ENCODE results near the gene CCDC102B. TPM values are rescaled to one million over a fixed set of nuclear protein-coding genes. Genes with fewer than 3 reads are reported as not detected.

CCDC102B gene
- total and polyA plus RNA-seq, 2 experiments from 2014 or later = 1.3 to 2.1 TPM

DNA sequence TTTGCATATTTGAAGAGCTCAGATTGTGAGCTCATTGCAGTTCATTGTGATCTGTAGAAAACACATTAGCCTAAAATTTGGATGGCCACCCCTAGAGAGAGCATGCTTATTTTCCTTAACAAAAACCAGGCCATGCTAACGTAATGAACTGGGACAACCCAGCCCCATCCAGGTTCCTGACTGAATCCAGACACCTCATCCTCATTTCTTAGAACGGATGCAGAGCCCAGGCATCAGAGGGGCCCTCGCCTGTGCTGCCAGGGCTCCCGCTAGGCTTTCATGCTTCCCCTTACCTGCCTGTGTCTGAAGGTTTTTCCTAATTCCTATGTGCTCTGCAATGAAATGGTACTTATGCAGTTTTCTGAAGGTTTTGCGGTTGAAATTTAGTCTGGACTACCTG is 171.1 kb downstream of the CCDC102B start:
- no peaks in the 10 kb centered on the region for H3K36me3 ChIP-seq (ENCODE audit: insufficient read depth)
- no peaks in the 10 kb centered on the region for H3F3A ChIP-seq (replicated peaks; ENCODE audit: low read depth)
- H3K27ac ChIP-seq (ENCODE audit: low read depth) = no peak overlapping the region
- Mint-ChIP-seq H3K4me1 (peaks cover 11% of the 10 kb centered on the region; the same call in 2 of the 3 replicates), H3K27ac (no peak overlapping the region), H3K36me3 (ENCODE audit: low read depth) (no peaks in the 10 kb centered on the region), H3K27me3 (ENCODE audit: insufficient read depth, low read depth, poor library complexity) (no peaks in the 10 kb centered on the region), H3K4me3 (no peak overlapping the region), H3K9me3 (no peaks in the 10 kb centered on the region)
- no peak overlapping the region for H3K4me2 ChIP-seq
- no peaks in the 10 kb centered on the region for H3K79me2 ChIP-seq (replicated peaks; ENCODE audit: insufficient read depth)
- H3K4me3 ChIP-seq = no peak overlapping the region
- ATAC-seq (peak; percentile 74), DNase-seq (ENCODE audit: low spot score) (peak; percentile 33)
- peaks cover 10% of the 10 kb centered on the region; the same call in 1 of the 2 replicates for H3K4me1 ChIP-seq (ENCODE audit: insufficient read depth)
- TF ChIP-seq ZNF331 (CRISPR knock-in tag; IDR thresholded peaks at IDR 0.05; ENCODE audit: low read depth) (no peak), REST (IDR thresholded peaks at IDR 0.05; ENCODE audit: unreplicated experiment) (no peak), JUNB (IDR thresholded peaks at IDR 0.05; ENCODE audit: unreplicated experiment) (no peak), ZNF114 (CRISPR knock-in tag; IDR thresholded peaks at IDR 0.05) (no peak), NANOG (IDR thresholded peaks at IDR 0.05; ENCODE audit: borderline replicate concordance) (no peak), CTCF (conservative IDR thresholded peaks at IDR 0.05; ENCODE audit: low read depth in 2 of 2) (no peak), ETS1 (IDR thresholded peaks at IDR 0.05) (no peak), EZH2phosphoT487 (IDR thresholded peaks at IDR 0.05; ENCODE audit: unreplicated experiment) (no peak), ZNF462 (CRISPR knock-in tag; IDR thresholded peaks at IDR 0.05) (no peak), STAT1 (IDR thresholded peaks at IDR 0.05; ENCODE audit: unreplicated experiment) (no peak), EZH2 (IDR thresholded peaks at IDR 0.05; ENCODE audit: low read depth, unreplicated experiment) (no peak)
- H2AFZ ChIP-seq = no peak overlapping the region
- H4K20me1 ChIP-seq (replicated peaks; ENCODE audit: insufficient read depth) = no peaks in the 10 kb centered on the region
- no peaks in the 10 kb centered on the region for H3K27me3 ChIP-seq (ENCODE audit: insufficient read depth)
- H3K9me2 ChIP-seq (ENCODE audit: insufficient read depth) = no peaks in the 10 kb centered on the region
